GM19395 (cell line): ENCODE measurements around the gene ADAMTSL2.
A peak's percentile ranks its signal among the peaks of the same experiment; 100 is the strongest.
"Not testable (repeated sequence)": the region's sequence is repeated elsewhere in the genome, so short reads cannot be mapped to it uniquely, and the experiment has no call there.

ENCODE experiments used
- ATAC-seq: cut with Tn5 transposase; IDR thresholded peaks from one replicate; pipeline ENCODE4 v1.9.1; 2021; ENCODE audit warnings: mild to moderate bottlenecking, moderate library complexity; ENCODE audit not compliant: unreplicated experiment

The ADAMTSL2 gene

DNA sequence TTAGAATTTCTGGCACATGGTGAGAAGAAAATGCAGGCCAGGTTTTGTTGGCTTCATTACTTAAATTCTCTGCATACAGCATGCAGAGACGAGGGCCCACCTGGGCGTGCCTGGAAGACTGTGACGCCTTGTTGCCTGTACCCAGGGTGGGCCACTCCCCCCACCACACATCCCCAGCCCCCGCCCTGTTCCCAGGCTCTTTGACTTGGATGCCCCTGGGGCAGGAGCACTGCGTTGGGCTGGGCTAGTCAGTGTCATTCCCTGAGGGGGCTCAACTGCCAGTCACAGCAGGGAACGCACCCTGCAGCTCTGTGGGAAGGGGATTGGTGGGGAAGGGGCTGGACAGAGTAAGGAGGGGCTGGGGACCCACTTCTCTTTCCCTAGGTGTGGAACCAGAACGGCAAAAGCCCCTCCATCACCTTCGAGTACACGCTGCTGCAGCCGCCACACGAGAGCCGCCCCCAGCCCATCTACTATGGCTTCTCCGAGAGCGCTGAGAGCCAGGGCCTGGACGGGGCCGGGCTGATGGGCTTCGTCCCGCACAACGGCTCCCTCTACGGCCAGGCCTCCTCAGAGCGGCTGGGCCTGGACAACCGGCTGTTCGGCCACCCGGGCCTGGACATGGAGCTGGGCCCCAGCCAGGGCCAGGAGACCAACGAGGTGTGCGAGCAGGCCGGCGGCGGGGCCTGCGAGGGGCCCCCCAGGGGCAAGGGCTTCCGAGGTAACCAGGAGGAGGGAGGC, 19.6 kb downstream of the ADAMTSL2 start:
- ATAC-seq: no peak

DNA sequence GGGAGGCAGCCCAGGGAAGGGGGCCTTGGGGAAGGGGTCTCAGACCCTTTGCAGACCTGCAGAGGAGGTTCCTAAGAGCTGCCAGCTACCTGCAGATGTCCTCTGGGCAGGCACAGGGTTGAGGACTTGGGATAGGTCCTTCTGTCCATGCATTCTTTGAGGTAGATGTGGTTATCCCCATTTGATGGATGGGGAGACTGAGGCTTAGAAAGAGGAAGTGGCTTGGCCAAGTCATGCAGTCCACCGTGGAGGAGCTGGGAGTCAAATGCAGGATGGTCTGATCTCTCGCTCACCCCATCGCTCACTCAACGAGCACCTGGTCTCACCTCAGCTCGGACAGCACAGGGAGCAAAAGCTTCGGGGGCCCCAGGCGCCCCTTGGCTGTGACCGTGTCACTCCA, 20.2 kb downstream of the ADAMTSL2 start:
- ATAC-seq: no peak

DNA sequence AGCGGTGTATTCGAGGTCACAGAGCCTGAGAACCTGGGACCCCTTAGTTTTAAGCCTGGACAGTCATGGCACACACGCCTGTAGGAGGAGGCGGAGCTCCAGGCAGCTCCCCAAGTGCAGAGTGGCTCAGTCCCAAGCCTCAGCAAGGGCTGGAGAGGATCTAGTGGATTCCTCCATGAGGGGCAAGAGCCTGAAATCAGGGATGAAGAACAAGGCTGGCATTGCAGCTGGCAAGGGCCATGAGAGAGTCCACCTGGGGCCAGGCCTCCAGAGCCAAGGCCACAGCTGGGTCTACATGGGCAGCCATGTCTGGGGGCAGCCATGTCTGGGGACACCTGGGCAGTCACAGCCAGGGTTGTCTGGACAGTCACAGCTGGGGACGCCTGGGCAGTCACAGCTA, 21.9 kb downstream of the ADAMTSL2 start:
- ATAC-seq: no peak

DNA sequence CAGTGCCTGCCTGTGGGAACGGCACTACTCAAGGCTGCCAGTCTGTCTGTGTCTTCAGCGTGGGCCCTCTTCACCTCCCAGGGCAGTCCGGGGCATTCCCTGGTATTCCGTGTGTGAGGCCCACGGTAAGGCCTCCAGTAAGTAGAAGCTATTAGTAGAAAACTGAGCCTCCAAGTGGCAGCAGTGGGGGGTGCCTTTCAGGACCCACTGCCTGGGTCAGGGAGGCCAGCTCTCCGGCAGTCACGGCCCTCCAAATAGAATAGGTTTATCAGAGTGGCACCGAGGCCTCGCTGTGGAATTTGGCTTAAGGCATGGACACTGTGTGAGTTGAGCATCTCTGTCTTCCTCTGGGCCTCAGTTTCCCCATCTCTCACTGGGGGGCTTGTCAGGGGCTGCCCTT, 23.1 kb downstream of the ADAMTSL2 start:
- no peak for ATAC-seq

DNA sequence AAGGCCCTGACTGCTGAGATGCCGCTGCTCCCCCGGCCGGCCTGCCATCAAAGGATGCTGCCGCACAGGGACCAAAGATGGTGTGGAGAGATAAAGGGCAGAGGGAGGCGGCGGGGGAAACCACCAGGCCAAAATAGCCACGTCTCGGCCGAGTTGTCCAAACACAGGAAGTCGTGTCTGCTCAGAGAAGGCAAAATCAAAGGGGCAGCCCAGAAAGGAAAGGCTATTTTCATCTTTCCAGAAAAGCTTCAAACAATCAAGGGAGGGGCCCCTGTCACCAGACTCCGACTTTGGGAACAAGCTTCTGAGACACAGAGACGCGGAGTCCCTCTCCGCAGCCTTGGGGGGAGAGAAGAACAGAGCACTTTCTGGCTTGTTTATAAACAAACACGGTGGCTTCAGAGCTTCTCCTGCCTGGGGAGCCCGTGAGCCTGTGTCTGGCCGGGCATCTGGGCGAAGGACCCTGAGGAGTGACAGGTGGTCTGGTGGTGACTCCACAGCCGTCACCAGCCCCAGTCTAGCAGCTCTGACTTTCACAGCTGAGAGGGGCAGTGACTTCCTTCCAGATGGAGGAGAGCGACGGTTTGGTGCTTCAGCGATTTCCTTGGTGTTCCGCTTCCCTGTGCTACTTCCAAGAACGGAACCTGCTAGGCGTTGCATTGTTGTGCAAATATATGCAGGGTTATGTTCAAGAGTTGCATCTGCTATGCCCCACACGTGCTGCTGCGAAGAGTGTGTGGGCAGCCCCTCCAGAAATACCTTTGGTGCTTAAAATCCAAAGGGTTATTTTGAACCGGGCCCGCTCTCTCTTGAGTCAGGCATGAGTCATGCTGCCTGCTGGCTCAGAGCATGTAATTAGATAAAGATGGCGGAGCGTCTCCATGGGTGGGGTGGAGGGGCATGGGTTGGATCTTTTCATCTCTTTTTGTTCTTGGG, 24.0 kb downstream of the ADAMTSL2 start:
- peak; percentile 51 for ATAC-seq

DNA sequence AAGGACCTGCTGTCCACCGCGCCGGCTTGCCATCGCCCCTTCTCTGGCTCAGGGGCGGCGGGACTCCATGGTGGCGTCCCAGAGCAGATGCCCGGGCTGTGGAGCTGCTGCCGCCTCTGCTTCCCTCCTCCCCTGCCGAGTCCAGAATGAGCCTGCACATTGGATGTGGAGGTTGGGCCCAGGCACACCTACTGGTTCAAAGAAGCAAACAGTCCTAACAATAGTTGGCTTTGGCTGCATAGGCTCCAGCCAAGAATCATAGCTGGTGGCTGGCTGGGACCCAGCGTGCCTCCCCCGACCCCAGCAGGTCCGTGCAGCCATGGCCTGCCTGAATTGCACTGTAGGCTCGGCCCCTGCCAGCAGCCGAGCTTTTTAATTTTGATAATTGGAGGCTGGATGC, 25.8 kb downstream of the ADAMTSL2 start:
- no peak for ATAC-seq

DNA sequence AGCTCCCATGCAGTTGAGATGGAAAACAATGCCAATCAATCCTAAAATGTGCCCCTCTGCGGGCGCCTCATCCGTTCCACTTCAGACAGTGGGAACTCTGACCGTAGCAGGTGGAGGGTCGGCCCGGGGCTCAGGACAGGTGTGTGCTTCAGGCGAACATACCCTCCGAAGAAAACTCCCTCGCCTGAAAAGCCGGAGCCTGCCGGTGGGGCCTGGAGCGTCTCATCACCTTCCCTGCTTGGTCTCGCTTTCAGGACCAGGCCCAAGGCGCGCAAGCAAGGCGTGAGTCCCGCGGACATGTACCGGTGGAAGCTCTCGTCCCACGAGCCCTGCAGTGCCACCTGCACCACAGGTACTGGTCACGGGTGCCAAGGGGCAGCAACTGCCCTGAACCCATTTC, 26.4 kb downstream of the ADAMTSL2 start:
- no peak for ATAC-seq

DNA sequence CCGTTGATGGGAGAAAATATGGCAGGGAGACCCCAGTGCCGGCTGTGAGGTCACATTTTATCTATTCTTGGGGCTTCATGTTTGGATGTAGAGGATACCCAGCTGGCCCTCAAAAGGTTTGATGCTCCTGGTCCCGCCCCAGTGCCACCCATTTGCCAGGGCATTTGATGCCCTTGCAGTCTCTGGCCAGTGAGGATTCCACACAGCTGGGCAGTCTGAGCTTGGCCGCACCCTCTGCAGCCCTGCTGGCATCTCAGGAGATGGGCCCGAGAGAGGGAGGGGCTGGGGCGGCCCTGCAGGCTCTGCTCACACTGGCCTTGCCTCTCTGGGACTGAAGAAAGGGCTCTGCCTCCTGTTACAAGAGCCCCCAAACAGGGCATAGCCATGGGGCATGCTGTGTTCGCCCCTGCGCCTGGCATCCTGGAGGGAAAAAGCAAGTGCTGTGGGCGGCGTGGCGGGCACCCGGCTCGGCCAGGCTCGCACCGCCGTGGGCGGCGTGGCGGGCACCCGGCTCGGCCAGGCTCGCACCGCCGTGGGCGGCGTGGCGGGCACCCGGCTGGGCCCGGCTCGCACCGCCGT, 27.6 kb downstream of the ADAMTSL2 start:
- ATAC-seq: no peak

DNA sequence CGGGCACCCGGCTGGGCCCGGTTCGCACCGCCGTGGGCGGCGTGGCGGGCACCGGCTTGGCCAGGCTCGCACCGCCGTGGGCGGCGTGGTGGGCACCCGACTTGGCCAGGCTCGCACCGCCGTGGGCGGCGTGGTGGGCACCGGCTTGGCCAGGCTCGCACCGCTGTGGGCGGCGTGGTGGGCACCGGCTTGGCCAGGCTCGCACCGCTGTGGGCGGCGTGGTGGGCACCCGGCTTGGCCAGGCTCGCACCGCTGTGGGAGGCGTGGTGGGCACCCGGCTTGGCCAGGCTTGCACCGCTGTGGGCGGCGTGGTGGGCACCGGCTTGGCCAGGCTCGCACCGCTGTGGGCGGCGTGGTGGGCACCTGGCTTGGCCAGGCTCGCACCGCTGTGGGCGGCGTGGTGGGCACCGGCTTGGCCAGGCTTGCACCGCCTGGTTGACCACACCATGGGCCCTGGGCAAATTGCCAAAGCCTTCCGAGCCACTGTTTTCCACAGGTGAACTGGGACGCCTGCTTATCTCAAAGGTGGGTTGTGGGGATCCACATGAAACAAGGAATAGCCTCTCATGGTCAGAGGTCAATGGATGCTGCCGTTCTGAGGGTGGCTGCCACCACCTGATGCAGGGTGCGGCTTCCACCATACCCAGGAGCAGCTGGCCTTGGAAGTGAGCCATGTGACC, 28.2 kb downstream of the ADAMTSL2 start:
- ATAC-seq: no peak

DNA sequence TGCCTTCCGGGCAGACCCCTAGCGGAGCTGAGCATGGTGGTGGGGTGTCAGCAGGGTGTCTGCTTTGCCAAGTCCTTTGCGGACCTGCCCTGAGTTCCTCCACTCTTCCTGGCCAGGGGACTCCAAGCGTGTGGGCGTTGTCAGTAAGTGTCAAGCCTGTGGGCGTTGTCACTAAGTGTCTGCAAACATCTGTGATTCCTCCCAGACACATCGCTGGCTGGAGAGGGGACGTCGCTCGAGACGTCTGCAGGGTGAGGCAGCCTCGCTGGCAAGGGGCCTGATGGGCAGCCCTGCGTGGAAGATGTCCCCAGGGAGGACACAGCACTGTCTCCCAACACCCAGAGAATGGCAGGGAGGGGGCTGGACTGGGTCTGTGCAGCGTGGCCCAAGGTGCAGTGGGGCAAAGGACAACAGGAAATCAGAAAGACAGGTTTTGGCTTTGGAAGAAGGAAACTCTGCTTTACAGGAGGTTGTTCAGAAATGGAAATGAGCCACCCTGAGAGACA, 28.8 kb downstream of the ADAMTSL2 start:
- ATAC-seq: no peak

DNA sequence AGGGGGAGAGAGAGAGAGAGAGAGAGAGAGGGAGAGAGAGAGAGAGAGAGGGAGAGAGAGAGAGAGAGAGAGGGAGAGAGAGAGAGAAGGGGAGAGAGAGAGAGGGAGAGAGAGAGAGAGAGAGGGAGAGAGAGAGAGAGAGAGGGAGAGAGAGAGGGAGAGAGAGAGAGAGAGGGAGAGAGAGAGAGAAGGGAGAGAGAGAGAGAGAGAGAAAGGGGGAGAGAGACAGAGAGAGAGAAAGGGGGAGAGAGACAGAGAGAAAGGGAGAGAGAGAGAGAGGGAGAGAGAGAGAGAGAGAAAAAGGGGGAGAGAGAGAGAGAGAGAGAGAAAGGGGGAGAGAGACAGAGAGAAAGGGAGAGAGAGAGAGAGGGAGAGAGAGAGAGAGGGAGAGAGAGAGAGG, 29.3 kb downstream of the ADAMTSL2 start:
- not testable (repeated sequence) for ATAC-seq

DNA sequence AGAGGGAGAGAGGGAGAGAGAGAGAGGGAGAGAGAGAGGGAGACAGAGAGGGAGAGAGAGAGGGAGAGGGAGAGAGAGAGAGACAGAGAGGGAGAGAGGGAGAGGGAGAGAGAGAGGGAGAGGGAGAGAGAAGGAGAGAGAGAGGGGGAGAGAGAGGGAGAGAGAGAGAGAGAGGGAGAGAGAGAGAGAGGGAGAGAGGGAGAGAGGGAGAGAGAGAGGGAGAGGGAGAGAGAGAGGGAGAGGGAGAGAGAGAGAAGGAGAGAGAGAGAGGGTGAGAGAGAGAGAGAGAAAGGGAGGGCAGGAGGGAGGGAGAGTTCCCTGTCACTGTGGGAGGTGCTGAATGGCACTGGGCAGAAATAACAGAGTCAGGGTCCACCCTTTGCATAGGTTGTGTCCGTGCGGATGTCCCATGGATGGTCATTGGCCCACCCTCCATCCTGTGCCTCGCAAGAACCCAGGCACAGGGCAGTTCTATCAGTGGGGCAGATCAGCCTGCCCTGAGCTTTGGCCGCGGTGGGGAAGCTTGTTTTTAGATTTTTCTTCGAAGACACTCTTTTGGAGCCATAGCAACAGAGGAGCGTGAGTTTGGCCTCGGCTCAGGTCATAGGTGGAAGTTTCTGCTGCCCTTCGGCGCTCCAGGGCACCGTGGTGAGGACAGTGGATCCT, 30.1 kb downstream of the ADAMTSL2 start:
- ATAC-seq: no peak

DNA sequence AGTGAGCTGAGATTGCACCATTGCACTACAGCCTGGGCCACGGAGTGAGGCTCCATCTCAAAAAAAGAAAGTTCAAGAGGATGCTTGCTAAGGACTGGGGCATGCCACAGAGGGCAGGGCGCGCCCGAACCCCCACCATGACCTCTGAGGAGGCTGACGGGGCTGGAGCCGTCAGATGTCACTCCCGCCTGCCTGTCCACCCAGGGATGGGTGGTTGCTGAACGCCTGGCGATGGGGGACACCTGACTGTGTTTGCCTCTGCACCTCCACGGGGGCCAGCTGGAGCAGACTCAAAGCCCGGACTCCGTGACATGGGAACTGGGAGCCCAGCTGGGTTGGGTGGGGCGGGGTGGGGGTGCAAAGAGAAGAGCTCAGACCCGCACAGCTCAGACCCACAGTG, 31.9 kb downstream of the ADAMTSL2 start:
- no peak for ATAC-seq

DNA sequence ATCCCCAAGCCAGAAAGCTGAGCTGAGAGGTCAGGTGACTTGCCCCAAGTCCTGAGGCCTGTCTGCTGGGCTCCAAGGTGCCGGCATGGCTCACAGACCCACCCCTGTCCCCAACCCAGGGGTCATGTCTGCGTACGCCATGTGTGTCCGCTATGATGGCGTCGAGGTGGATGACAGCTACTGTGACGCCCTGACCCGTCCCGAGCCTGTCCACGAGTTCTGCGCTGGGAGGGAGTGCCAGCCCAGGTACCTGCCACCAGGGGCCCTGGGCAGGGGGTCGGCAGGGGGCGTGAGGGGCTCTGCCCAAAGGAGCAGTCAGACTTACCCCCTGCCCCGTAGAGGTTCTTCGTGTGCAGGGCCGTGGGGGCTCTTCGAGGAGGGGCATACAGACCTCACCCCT, 32.3 kb downstream of the ADAMTSL2 start:
- ATAC-seq: no peak

DNA sequence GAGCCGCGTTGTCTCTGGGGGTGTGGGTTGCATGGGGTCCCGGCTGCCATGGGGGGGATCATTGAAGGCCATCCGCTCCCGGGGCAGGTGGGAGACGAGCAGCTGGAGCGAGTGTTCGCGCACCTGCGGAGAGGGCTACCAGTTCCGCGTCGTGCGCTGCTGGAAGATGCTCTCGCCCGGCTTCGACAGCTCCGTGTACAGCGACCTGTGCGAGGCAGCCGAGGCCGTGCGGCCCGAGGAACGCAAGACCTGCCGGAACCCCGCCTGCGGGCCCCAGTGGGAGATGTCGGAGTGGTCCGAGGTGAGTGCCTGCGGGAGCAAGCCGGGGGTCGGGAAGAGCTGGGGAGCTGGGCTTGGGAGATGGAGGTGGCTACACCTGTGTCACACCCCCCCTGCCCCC, 33.7 kb downstream of the ADAMTSL2 start:
- ATAC-seq: no peak

DNA sequence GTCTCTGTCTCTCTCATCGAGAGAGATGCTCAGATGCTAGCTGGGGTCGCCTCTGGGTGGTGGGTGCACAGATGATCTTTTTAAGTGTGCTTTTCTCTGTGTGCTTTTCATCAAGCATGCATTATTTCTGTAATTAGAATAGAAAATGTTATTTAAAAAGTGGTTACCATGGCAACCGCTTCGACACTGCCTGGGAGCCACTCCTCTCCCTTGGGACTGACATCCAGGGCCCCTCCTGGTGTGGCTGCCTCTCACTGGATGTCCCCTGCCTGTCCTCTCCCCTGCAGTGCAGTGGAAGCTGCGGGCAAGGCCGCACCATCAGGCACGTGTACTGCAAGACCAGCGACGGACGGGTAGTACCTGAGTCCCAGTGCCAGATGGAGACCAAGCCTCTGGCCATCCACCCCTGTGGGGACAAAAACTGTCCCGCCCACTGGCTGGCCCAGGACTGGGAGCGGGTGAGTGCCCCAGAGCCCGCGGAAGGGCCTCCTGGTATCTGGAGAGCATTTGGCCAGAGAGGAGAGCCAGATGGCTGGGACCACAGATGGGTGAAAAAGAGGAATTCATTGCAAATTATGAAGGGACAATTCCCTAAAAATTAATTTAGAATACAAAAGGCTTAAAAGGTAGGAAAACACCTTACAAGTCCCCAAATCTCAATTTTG, 34.7 kb downstream of the ADAMTSL2 start:
- no peak for ATAC-seq

DNA sequence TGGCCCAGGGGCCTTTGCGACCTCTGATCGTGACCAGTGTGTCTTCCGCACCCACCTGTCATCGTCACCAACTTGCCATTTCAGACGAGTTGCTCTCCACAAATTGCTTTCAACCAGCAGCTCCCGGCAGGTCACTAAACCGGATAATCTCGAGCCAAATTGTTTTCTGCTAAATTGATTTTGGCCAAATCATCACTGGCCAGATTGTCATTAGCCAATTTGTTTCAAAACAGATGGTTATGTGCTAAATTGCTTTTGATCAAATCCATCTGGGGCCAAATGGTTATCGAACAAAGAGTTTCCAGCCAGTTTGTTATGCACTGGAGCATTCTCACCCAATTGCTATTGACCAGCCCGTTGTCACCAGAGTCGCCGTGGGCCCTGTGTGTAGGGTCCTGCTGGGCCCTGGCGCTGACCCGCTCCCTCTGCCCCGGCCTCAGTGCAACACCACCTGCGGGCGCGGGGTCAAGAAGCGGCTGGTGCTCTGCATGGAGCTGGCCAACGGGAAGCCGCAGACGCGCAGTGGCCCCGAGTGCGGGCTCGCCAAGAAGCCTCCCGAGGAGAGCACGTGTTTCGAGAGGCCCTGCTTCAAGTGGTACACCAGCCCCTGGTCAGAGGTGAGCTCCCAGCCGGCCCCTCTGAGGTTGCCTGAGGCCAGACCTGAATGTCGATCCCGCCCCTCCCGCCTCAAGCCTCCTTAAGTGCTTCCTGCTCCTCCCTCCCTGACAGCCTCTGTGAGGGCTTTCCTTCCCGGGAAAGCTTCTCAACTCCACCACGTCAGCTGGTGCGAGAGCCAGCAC, 35.6 kb downstream of the ADAMTSL2 start:
- no peak for ATAC-seq

DNA sequence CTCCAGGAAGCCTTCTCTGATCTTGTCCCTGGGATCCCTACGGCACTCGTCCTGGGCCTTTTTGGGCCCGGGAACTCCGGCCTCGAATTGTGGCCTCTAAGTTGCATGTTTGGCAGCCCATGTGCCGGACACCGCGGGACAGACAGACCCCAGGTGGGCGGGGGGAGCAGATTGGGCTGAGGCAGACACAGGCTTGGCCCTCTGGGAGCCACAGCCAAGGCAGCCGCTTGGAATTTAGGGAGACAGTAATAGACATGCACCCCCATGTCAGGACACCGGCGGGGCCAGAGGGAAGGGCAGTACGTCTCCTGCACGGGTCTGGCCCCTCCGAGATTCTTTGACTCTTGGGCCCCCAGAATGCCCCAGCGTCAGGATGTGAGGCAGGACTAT, 36.2 kb downstream of the ADAMTSL2 start:
- ATAC-seq: no peak

DNA sequence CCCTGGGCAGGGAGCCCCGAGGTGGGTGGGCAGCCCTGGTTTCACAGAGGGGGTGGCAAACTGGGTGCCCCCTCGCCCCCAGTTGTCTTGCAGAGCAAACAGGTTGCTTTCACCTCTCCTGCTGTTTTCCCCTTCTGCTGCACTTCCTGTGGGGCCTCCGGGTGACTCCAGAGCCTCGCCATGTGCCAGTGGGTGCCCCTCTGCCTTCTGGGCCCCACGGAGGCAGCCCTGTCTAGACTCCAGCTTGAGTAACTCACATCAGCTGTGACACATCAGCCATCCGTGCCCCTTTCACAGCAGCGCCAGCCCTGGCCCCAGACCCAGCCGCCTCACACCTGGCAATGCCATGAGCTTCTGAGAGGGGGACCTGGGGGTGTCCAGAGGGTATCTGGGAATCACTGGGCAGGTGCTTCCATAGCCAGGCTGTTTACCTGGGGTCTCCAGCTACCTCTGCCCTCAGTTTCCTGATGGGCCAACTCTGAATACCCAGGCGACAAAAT, 36.9 kb downstream of the ADAMTSL2 start:
- ATAC-seq: no peak
